Ovary (tissue), 3 donors: ENCODE data around the gene PP2D1.

Source experiments
- CTCF ChIP-seq, 3 donors: fragments of 450-650 bp in 2 of 3; fragments of 200-600 bp in 1 of 3; IDR thresholded peaks; one replicate each; pipeline versions ENCODE4 v1.5.1 to v1.8.0; 2016 to 2022; ENCODE audit warnings: antibody characterized with exemption in 3 of 3, mild to moderate bottlenecking in 1 of 3
- POLR2A ChIP-seq: fragments of 450-650 bp; IDR thresholded peaks from one replicate; pipeline ENCODE4 v1.6.1; 2017; ENCODE audit warnings: antibody characterized with exemption, mild to moderate bottlenecking, moderate library complexity
- donor health status: DM: no; HTN: no; CAD: no.

GRCh38 chr3:20052851-20053250 lies 40.8 kb upstream of the PP2D1 start:
- TF ChIP-seq CTCF (IDR thresholded peaks at IDR 0.05) (no peak), POLR2A (no peak)
